ENCODE results near the gene SYT11. TPM values are rescaled to one million over a fixed set of nuclear protein-coding genes. Genes with fewer than 3 reads are reported as not detected.

SYT11 gene
- total RNA-seq, 1 donor from 2014 or later, result 10.9 TPM

Small RNA genes within 50 kb of the gene (small RNA-seq; reads per million reads assigned to genes)
- gene RF00015 (ENCODE audit: low replicate concordance) (not detected), gene SCARNA4 (ENCODE audit: low replicate concordance) (not detected), gene SNORA80E (ENCODE audit: low replicate concordance) (53.9 reads per million, percentile 95 among the genes with 10 or more reads in this experiment)

Other genes starting within 250 kb of the SYT11 start
- gene MSTO1, start 249.3 kb upstream of the SYT11 start, total RNA-seq, result 29.4 TPM
- gene YY1AP1, start 170.8 kb upstream of the SYT11 start, total RNA-seq, result 141 TPM
- gene DAP3, start 170.5 kb upstream of the SYT11 start, total RNA-seq, result 59.1 TPM
- 39.2 TPM for gene GON4L, start 2.4 kb upstream of the SYT11 start, total RNA-seq
- 29.0 TPM for gene RIT1, start 51.8 kb downstream of the SYT11 start, total RNA-seq
- gene KHDC4, start 74.8 kb downstream of the SYT11 start, total RNA-seq, result 44.5 TPM
- gene RXFP4, start 82.1 kb downstream of the SYT11 start, total RNA-seq, result not detected
- gene ARHGEF2, start 119.0 kb downstream of the SYT11 start, total RNA-seq, result 57.6 TPM
- 186 TPM for gene SSR2, start 161.4 kb downstream of the SYT11 start, total RNA-seq
- 12.1 TPM for gene UBQLN4, start 194.2 kb downstream of the SYT11 start, total RNA-seq
- gene LAMTOR2, start 195.2 kb downstream of the SYT11 start, total RNA-seq, result 25.7 TPM
- gene RAB25, start 201.6 kb downstream of the SYT11 start, total RNA-seq, result 31.7 TPM
- 6.6 TPM for gene MEX3A, start 222.9 kb downstream of the SYT11 start, total RNA-seq

Data from skin of body (tissue), 2 donors.